Thyroid gland (tissue), 4 donors: Measurements from ENCODE around the gene CLEC7A.

Experiments
- CTCF ChIP-seq, 6 experiments: fragments of 200-600 bp in 3 of 6; fragments of 450-650 bp in 3 of 6; sonication (generic) in 3 of 6; IDR thresholded peaks; one replicate each; pipeline ENCODE4 v1.5.1; 2016 to 2019; ENCODE audit warnings: antibody characterized with exemption in 6 of 6, mild to moderate bottlenecking in 2 of 6, inconsistent platforms in 1 of 6, moderate library complexity in 1 of 6
- POLR2A ChIP-seq, 2 donors: fragments of 450-650 bp; IDR thresholded peaks; one replicate each; pipeline ENCODE4 v1.6.1; 2017; ENCODE audit warnings: antibody characterized with exemption in 2 of 2, mild to moderate bottlenecking in 2 of 2, moderate library complexity in 1 of 2

GRCh38 chr12:10070380-10070779 is 59.6 kb downstream of the CLEC7A start:
- TF ChIP-seq CTCF (IDR thresholded peaks at IDR 0.05) (no peak), POLR2A (IDR thresholded peaks at IDR 0.05) (no peak)
